IPS-NIHi7 (cell line): ENCODE measurements around the gene WNT9B.

Experiments
- DNase-seq: peaks from one replicate; pipeline ENCODE4 v3.0.0; 2012; ENCODE audit warnings: mixed read lengths; ENCODE audit errors: extremely low spot score

WNT9B gene

DNA sequence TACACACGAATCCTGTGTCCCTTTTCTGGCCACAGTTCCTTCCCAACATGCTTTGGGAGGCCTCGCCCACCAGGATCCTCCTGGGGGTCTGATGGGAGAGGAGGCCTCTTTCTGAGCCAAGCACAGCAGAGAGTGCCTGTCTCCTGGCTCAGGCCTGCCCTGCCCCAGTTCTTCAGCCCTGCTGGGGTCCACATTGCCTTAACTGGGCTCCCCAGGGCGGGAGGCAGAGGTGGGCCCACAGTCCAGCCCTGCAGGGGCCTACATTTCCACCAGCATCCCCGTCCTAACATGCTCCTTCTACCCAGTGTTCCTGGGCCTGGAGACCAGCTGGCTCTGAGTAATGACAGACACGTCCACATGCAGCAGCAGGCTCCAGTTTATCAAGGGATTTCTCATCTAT lies 29.6 kb downstream of the WNT9B start:
- DNase-seq = no peak

DNA sequence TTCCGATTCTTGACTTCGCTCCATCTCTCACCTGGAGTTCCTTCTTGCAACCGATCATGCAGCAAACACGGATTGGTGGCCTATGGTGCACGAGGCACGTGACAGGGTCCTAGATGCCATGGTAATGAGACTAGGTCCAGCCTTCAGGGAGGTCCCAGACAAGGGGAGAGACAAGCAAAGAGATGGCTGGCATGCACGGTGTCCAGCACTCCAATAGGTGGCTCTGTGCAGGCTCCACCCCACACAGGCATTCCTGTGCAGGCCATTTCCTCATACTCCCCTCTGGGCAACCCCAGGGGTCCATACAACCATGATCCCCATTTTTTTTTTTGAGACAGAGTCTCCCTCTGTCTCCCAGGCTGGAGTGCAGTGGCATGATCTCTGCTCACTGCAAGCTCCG lies 31.3 kb downstream of the WNT9B start:
- DNase-seq = no peak

DNA sequence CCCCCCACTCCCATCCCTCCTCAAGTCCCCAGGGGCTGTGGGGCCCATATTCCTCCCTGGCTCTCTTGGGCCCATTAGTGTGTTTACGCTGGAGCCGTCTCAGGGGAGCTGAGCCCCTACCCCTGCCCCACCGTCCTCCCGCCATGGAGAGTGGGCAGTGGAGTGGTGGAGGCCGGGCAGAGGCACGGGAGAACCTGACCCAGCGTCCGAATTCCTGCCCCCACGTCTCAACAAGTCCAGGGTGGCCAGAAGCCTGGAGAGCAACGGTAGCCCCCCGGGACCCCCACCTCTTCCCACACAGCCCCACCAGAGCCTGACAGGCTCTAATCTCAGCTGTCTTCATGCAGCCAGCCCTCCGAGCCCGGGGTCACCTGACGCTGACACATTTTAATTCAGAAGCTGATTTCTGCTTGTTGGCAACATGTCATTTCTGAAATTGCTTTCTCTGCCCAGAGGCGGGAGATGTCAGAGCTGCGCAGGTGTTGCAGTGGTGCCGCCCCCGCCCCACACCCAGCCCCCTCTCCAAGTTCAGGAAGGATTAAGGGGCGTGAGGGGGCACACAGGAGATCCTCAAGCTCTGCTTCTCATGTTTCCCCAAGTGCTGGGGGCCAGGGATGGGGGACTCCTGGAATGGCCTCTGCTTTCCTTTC lies 32.6 kb downstream of the WNT9B start:
- DNase-seq = no peak

DNA sequence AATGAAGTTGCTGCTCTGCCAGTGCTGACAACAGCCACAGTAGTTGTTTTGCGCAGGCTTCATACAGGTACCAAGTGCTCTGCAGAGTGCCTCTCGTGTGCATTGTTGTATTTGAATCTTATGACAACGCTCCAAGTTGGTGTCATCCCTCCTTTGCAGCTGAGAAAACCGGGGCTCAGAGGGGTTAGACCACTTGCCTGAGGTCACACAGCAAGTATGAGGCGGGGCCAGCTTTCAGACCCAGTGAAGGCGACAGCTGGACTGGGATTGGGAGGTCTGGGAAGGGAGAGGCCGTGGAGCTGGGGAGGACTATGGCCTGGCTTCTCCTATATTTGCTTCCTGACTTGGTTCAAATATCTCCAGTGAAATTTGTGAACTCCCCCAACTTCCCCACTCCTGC lies 33.2 kb downstream of the WNT9B start:
- no peak for DNase-seq

DNA sequence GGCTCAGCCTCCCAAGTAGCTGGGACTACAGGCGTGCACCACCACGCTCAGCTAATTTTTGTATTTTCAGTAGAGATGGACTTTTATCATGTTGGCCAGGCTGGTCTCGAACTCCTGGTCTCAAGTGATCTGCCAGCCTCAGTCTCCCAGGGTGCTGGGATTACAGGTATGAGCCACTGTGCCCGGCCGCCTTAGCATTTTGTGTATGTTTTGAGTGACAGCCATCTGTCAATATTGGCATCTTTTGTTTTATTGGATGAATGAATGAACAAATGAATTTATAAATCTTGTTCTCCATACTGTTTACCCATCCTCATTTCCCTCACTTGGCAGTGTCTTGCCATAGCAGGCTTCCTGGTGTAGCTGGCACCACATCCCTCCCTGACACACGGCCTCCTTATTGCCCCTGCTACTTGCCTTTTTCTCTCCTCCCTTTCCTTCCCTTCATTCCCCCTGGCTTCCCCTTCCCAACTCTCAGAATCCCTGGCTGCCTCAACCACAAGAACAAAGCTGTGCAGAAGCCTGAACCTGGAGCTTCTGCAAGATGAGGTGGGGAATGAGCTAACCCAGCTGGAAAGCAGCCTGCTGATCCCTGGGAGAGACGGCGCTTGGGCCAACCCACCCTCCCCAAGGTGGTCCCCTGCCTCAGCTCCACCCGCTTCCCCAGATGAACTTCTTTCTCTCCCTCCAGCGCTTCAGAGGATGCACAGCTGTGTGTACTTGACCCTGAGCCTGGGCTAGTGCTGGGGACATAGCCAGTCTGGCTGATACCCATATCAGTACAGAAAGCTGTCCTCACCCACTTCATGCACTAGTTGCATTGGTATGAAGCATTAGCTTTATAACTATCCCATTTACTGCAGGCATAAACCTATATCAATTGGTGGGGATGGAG lies 34.3 kb downstream of the WNT9B start:
- no peak for DNase-seq

DNA sequence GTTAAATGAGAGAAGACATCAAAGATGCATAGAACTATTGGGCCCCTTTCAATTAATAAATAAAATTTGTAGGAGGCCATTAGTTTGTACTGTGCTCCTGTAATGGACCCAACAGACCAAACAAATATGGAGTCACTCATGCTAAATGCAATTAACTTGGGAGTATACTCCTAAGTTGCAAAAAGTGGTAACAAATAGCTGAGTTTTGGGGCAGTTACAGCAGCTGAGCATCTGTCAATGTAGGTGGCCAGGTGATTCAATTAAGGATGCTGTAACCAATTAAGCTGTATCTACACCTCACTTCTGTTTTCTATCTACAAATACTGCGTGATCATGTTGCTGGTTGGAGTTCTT lies 34.9 kb downstream of the WNT9B start:
- DNase-seq = no peak

DNA sequence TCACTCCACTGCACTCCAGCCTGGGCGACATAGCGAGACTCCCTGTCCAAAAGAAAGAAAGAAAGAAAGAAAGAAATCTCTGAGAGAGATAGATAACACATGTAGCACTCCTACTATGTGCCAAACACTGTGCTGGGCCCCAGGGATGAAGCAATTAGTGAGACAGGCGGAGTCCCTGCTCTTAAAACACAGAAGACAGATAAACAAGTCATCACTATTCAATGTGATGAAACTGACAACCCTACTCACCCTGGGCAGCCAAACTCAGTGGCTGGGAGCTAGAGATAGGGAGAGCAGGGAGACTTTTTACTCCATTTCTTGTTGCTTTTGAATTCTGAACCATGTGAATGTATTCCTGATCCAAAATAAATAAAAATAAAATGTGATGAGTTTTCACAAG lies 36.3 kb downstream of the WNT9B start:
- no peak for DNase-seq

DNA sequence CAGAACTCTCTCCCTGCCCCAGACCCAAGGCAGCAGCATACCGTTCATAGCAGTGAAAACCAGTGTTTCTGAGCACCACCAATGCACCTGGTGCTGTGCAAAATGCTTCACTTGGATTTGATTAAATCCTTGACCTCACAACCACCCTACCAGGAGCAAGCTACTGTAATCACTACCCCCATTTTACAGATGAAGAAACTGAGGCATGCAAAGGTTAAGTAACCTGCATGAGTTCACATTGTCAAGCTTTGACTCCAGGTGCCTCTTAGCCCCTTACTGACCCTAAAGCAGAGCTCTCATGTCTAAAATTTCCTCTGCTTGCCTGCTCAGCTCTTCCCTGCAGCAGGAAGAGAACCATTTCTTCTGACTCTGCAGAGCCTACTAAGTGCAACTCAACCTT lies 37.3 kb downstream of the WNT9B start:
- no peak for DNase-seq

DNA sequence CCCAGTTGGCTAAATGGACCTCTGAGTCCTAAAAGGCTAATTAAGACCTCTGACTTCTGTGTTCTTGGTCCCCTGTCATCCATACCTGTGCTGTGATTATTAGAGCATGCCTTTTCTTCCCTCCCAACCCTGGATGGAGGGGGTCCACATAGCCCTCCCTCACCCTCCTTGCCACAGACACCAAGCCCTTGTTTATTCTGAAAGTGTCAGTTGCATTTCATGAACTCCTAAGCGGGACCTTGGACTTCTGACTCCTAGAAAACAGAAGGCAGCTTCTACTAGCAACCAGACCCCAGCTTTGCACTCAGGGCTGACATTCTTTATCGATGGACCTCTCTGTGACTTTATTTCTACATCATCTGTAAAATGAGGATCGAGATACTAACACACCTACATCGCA lies 38.1 kb downstream of the WNT9B start:
- DNase-seq = no peak

DNA sequence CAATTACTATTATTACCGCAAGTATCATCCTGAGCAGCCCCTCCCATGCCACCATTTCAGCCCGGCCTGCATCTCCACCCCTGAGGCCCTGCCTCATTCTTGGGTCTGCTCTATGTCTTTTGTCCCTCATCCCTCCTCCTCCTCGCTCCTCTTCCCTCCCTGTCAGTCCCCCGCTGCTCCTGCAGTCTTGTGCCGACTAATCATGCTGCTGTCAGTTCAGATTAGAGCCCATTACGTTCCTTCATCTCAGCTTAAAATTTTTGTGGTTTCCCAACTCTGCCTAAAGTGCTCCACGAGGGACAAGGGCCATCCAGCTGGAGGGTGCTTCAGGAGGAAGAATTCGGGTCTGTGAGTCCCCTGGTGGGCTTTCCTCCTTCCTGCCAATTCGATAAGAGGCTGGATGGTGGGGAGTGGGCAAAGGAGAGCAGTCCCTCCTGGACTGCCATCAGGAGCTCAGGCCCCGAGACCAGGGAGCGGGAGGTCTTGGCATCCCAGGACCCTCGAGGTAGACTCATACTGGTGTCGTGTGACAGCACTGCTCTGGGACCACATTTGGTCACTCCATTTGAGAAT lies 38.7 kb downstream of the WNT9B start:
- DNase-seq = no peak

DNA sequence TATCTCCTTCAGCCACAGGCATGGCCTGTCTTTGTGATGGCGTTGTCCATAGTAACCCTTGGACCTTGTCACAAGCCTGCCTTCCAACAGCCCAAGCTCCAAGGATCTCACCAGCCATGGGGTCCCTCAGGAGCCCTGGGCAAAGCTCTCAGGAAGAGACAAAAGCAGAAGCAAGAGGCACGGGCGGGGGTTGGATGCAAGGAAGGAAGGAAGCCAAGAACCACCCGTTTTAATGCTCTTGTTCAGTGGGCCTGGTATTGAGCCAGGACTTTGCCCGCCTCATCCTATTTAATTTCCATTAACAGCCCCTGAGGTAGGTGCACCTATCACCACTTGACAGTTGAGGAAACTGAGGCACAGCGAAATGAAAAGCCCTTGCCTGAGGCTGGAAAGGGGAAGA lies 39.3 kb downstream of the WNT9B start:
- no peak for DNase-seq

DNA sequence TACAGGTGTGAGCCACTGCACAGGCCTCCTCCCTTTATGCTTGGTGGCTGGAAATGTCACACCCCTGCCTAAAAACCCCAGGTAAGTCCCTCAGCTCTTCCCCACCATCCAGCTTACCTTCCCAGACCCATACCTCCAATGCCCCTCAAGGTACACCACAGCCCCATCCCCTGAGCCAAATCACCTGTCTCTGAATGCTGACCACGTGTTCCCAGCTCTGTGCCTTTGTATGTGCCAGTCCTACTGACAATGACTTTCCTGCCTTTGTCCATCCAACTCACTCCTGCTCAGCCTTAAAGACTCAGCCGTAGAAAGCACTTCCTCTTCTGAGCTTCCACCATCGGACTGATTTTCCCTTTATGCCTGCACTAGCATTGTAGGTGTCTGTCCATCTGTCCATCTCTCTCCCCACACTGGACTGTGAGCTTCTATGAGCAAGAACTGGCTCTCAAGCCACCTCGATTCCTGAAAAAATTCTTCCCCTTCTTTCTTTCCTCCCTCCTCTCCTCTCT lies 40.9 kb downstream of the WNT9B start:
- no peak for DNase-seq

DNA sequence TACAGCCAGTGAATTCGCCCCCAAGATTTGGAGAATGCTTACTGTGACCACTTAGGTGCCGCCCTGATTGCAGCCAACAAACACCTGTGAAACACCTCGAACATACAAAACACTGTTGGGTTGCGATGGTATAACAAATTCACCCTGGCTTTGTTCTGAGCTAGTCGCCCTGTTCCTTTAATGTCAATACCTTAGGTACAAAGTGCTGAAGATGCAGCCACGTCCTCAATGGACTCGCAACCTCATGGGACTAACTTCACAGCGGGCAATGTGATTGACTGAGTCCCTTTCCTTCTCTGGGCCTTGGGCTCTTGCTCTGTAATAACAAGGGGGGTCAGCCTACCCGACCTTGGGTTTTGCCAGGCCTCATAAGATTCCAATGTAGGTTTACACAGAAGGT lies 42.6 kb downstream of the WNT9B start:
- no peak for DNase-seq

DNA sequence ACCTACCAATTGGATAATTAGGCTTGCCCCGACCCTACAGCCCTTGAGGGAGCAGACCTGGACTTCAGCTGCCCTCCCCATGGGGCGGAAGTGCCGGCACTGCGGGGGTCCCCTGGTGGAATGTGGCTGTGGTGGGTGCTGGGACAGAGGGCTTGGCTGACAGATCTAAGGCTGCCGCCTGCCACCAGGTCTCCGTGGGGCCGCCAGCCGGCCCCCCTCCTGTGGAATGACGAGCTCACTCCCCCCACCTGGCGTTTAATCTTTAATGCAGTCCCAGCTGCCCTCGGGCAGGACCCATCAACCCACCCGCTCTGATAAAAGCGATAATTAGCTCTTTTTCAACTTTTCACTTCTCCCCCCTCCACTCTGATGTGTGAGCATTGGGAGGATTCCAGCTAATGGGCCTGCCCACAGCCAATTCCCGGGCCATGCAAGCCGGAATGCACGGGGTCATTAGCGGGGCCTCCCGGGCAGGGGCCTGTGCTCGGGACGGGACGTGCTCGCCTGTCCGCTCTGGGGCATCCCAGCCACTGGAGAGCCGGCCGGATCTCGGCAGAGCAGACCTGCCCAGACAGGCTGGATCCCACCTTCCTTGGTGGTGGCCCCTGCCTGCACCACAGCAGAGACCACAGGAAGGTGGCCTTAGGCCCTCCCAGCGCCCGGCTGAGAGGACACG lies 43.2 kb downstream of the WNT9B start:
- peak; percentile 68 for DNase-seq

DNA sequence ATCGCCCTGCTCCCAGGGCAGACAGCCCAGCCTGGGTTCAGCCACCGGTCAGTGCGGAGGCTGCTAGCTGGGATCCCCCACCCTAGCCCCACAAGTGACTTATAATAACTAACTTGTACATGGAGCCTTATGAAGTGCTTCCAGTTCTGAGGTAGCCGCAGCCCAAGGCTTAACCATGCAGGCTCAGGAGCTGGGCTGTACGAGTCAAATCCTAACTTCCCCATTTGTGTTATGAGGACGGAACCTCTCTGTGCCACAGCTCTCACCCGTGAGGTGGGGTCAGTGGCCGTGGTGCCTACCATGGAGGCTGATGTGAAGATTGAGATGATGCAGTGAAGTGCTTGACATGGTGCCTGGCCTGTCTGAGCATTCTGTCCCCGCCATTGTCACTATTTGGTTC lies 43.8 kb downstream of the WNT9B start:
- no peak for DNase-seq

DNA sequence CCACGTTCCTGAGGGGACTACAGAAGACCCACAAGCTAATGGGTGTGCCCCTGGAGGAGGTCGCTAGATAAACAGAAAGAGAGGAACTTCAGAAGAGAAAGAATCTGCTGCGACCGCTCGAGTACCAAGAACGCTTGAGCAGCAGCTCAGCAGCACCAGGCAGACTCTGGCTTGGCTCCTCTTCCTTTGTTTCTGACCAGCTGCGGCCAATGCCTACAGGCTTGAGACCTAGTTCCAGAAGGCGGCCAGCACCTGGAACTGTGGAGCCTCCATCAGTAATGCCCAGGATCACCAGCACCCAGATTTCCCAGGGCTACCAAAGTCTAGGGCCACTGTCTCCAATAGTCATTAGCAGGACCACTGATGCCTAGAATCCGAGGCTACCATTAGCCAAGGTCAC lies 45.6 kb downstream of the WNT9B start:
- no peak for DNase-seq

DNA sequence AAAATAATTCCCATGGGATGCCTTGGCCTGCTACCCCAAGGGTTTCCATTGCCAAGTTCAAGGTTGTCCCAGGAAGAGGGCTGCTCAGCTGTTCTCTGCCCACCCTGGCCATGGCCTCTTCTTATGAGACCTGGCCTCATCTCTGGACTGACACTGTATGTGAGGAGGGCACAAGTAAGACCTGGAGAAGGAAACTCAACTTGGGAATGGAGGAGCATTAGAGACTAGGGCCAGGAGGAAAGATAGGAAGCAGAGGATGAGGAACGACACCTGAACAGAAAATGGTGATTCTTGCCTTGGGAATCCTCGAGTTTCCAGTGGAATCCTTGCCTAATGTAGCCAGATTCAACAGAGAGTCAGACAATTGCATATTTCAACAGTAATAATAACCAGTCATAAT lies 47.0 kb downstream of the WNT9B start:
- DNase-seq = no peak

DNA sequence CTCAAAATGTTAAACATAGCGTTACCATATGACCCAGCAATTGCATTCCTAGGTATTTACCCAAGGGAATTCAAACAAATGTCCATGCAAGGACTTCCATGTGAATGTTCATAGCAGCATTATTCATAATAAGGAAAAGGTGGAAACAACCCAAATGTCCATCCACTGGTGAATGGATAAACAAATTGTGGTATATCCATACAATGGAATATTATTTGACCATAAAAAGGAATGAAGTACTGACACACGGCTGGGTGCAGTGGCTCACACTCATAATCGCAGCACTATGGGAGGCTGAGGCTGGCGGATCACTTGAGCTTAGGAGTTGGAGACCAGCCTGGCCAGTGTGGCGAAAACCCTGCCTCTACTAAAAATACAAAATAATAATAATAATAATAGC lies 47.5 kb downstream of the WNT9B start:
- DNase-seq = no peak

DNA sequence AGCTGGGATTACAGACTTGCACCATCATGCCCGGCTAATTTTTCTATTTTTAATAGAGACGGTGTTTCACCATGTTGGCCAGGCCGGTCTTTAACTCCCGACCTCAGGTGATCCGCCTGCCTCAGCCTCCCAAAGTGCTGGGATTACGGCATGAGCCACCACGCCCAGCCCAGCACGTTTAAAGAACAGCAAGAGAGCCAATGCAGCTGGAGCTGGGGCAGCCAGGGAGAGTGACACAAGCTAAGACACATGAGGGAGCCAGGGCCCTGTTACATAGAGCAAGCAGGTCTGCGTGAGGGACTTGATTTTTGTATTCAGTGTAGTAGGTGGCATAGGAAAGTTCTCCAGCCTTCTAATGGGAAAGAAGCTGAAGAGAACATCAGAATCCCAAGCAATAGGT lies 49.9 kb downstream of the WNT9B start:
- DNase-seq = no peak

DNA sequence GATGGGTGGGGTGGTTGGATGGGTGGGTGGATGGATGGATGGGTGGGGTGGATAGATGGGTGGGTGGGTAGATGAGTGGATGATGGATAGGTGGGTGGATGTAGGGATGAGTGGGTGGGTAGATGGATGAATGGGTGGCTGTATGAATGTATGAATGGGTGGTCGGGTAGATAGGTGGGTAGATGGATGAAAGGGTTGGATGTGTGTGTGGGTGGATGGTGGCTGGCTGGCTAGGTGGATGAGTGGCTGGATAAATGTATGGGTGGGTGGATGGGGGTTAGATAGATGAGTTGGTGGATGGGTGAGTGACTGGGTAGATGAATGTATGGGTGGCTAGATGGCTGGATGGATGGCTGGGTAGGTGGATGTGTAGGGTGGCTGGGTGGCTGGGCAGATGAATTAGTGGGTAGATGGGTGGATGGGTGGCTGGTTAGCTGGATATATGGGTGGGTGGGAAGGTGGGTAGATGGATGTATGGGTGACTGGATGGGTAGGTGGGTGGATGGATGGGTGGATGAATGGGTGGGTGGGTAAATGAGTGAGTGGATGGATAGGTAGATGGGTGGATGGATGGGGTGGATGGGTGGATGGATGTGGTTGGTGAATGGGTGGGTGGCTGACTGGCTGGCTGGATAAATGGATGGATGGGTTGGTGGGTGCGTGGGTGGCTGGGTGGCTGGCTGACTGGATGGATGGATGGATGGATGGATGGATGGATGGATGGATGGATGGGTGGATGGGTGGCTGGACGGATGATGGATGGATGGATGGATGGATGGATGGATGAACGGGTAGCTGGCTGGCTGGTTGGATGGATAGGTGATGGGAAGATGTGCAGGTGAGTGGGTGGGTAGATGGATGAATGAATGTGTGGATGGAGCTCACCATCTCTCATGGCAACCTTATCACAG lies 52.6 kb downstream of the WNT9B start:
- no peak for DNase-seq

DNA sequence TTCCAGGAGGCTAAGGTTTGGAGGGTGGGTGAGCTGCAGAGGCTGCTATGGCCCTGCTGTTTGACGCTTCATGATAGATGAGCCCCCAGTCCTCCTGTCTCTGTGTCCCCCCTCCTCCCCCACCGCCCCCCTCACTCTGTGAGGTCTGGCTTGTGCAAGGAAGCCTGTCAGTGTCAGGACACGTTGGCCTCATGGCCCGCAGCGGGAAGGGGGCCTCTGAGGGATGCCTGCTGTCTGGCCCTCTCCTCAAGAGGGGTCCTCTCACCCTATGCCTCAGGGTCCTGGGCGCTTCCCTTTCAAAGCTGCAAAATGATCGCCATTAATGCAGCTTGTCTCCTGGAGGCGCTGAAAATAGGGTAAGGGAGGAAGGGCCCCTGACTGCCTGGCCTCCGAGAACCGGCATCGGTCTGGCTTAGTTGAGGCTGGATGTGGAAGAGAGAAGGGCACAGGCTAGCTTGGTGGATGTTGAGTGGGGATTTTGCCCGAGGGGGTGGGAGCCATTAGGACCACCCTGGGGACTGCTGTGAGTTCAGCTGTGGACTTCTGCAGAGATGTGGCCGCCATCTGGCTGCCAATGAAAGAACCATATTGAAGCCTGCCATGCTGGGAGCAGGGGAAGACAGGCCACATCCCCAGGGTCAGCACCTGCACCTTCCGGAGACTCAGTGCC lies 56.8 kb downstream of the WNT9B start:
- peak; percentile 11 for DNase-seq
